H1 (cell line): ENCODE data around the gene ADGB. TPM values are rescaled to one million over a fixed set of nuclear protein-coding genes. Genes with fewer than 3 reads are reported as not detected.

Source experiments
- ATF2 ChIP-seq: IDR thresholded peaks from 2 replicates; pipeline ENCODE4 v1.6.1; 2012; ENCODE audit warnings: low read length, inconsistent platforms
- USF2 ChIP-seq: IDR thresholded peaks from 2 replicates; pipeline ENCODE4 v1.6.1; 2011; ENCODE audit warnings: low read length, improper control_type of control experiment
- polyA plus RNA-seq, 7 experiments: library from polyadenylated mRNA; depleted of rRNA in 3 of 7; stranded (reverse) in 5 of 7; unstranded in 2 of 7; fragments of >200 nt in 5 of 7; fragments of 200-250 nt in 2 of 7; gene quantifications; 1 replicate in 5 of 7; 2 replicates in 1 of 7; 4 replicates in 1 of 7; pipeline versions ENCODE4 v1.2.1 to v1.2.3, GENCODE V29; 2011 to 2013; ENCODE audit warnings: missing spikeins in 2 of 7, mixed read lengths in 2 of 7
- total RNA-seq: library from RNA; stranded (reverse); fragmentation: NEBNext Ultra II Directional; extraction: Animal tissue kit (Norgen Biotek cat#: 25700); gene quantifications from 2 replicates; pipeline ENCODE4 v1.2.1, GENCODE V29; 2021

Gene ADGB
- total and polyA plus RNA-seq, 2 of the 8 experiments (the other 6 are each of a cell fraction or from before 2014, with no cell fraction given), result not detected

- TF ChIP-seq ATF2 (no peak), USF2 (no peak)
These were observed 47.2 kb upstream of the ADGB start (continued) for GRCh38 chr6:146551545-146551944.
